HepG2 (cell line): Measurements from ENCODE around the gene SRP9. TPM values are rescaled to one million over a fixed set of nuclear protein-coding genes. Genes with fewer than 3 reads are reported as not detected.

Experiments used
- CREB3 ChIP-seq: sonication (generic); formaldehyde crosslinking; IDR thresholded peaks from 2 replicates; pipeline ENCODE4 v1.5.0; 2020; ENCODE audit warnings: missing genetic modification reagents
- HDAC1 ChIP-seq: sonication (generic); formaldehyde crosslinking; IDR thresholded peaks from 2 replicates; pipeline ENCODE4 v1.5.1; 2020; ENCODE audit warnings: mild to moderate bottlenecking, missing genetic modification reagents
- JARID2 ChIP-seq: sonication (generic); formaldehyde crosslinking; IDR thresholded peaks from 2 replicates; pipeline ENCODE4 v1.8.1; 2023; ENCODE audit warnings: missing genetic modification reagents, inconsistent platforms; ENCODE audit not compliant: insufficient replicate concordance
- MLX ChIP-seq: IDR thresholded peaks from 2 replicates; pipeline ENCODE4 v1.6.1; 2016
- MNT ChIP-seq: fragments of 450-650 bp; IDR thresholded peaks from 2 replicates; pipeline ENCODE4 v1.6.1; 2016
- NFYC ChIP-seq: IDR thresholded peaks from 2 replicates; pipeline ENCODE4 v1.6.1; 2016; ENCODE audit warnings: missing genetic modification reagents, missing compliant biosample characterization
- RARA ChIP-seq: IDR thresholded peaks from 2 replicates; pipeline ENCODE4 v1.6.1; 2016; ENCODE audit warnings: missing genetic modification reagents, missing compliant biosample characterization
- REPIN1 ChIP-seq: sonication (generic); formaldehyde crosslinking; IDR thresholded peaks from 2 replicates; pipeline ENCODE4 v1.8.0; 2022; ENCODE audit warnings: missing genetic modification reagents, low read depth, mild to moderate bottlenecking, borderline replicate concordance
- SAFB2 ChIP-seq: sonication (generic); formaldehyde crosslinking; IDR thresholded peaks from 2 replicates; pipeline ENCODE4 v1.5.1; 2020; ENCODE audit warnings: missing genetic modification reagents, low read depth, mild to moderate bottlenecking, borderline replicate concordance
- TEAD3 ChIP-seq: optimal IDR thresholded peaks from 2 replicates; pipeline ENCODE3; 2016; ENCODE audit warnings: borderline replicate concordance
- TFDP2 ChIP-seq: sonication (generic); formaldehyde crosslinking; IDR thresholded peaks from 2 replicates; pipeline ENCODE4 v1.4.0; 2020; ENCODE audit warnings: missing genetic modification reagents
- U2AF2 ChIP-seq: fragments of 200-400 bp; formaldehyde crosslinking; IDR thresholded peaks from 2 replicates; pipeline ENCODE4 v1.6.1; 2017; ENCODE audit warnings: low read depth, mild to moderate bottlenecking, low read length
- UBTF ChIP-seq: sonication (generic); formaldehyde crosslinking; IDR thresholded peaks from 2 replicates; pipeline ENCODE4 v1.4.0; 2020; ENCODE audit warnings: mild to moderate bottlenecking, missing genetic modification reagents
- ZBTB8A ChIP-seq: sonication (generic); formaldehyde crosslinking; IDR thresholded peaks from 2 replicates; pipeline ENCODE4 v1.4.0; 2020; ENCODE audit warnings: mild to moderate bottlenecking, low read depth, missing genetic modification reagents, borderline replicate concordance
- ZNF160 ChIP-seq: sonication (generic); formaldehyde crosslinking; IDR thresholded peaks from 2 replicates; pipeline ENCODE4 v1.8.0; 2022; ENCODE audit warnings: mild to moderate bottlenecking, inconsistent platforms, missing genetic modification reagents
- ZNF337 ChIP-seq: sonication (generic); formaldehyde crosslinking; IDR thresholded peaks from 2 replicates; pipeline ENCODE4 v1.5.1; 2020; ENCODE audit warnings: missing genetic modification reagents, low read depth, mild to moderate bottlenecking, borderline replicate concordance
- ZNF605 ChIP-seq: sonication (generic); formaldehyde crosslinking; IDR thresholded peaks from 2 replicates; pipeline ENCODE4 v1.8.0; 2022; ENCODE audit warnings: mild to moderate bottlenecking, missing genetic modification reagents
- ZNF674 ChIP-seq: sonication (generic); formaldehyde crosslinking; IDR thresholded peaks from 2 replicates; pipeline ENCODE4 v1.5.0; 2020; ENCODE audit warnings: low read depth, mild to moderate bottlenecking, missing genetic modification reagents
- polyA plus RNA-seq, 8 experiments: library from polyadenylated mRNA; depleted of rRNA in 3 of 8; stranded (reverse) in 7 of 8; unstranded in 1 of 8; fragments of >200 nt; fragmentation: Illumina TruSeq in 4 of 8; extraction: Trizol in 4 of 8; gene quantifications; 2 replicates each; pipeline versions ENCODE4 v1.2.1 to v1.2.3, GENCODE V29; 2011 to 2016; ENCODE audit warnings: low read depth in 4 of 8, missing spikeins in 1 of 8, mixed read lengths in 1 of 8; ENCODE audit not compliant: insufficient read depth in 1 of 8
- total RNA-seq, 5 experiments: library from RNA; depleted of rRNA; stranded (reverse); fragments of >200 nt; fragmentation: Illumina TruSeq; extraction: Trizol; gene quantifications; 2 replicates each; pipeline ENCODE4 v1.2.3, GENCODE V29; 2016; ENCODE audit warnings: low read depth in 1 of 5

SRP9 gene
- total and polyA plus RNA-seq, 2 of the 13 experiments (the other 11 are each of a cell fraction or from before 2014, with no cell fraction given): 251 to 307 TPM

GRCh38 chr1:225809842-225810578 lies 32.4 kb downstream of the SRP9 start, which contains the start of gene EPHX1 (continued):
- no peak for TF ChIP-seq ZBTB8A (CRISPR knock-in tag)
- no peak for TF ChIP-seq TFDP2 (CRISPR knock-in tag)
- TF ChIP-seq ZNF160 (CRISPR knock-in tag): no peak
- no peak for TF ChIP-seq JARID2
- peak; percentile 93 for TF ChIP-seq UBTF (CRISPR knock-in tag)
- TF ChIP-seq SAFB2: no peak
- 0 out of 2 replicates have a peak, but pooled peaks have one; percentile 53 for TF ChIP-seq ZNF674
- TF ChIP-seq MNT: no peak
- no peak for TF ChIP-seq ZNF337
- TF ChIP-seq RARA (CRISPR knock-in tag): 0 out of 2 replicates have a peak, but pooled peaks have one; percentile 10
- TF ChIP-seq ZNF605 (CRISPR knock-in tag): 0 out of 2 replicates have a peak, but pooled peaks have one; percentile 32
- no peak for TF ChIP-seq NFYC
- no peak for TF ChIP-seq U2AF2
- TF ChIP-seq MLX (CRISPR knock-in tag): no peak
- TF ChIP-seq CREB3 (CRISPR knock-in tag): no peak
- no peak for TF ChIP-seq REPIN1 (CRISPR knock-in tag)
- peak; percentile 41; the same call in 1 of the 2 replicates for TF ChIP-seq HDAC1
- TF ChIP-seq TEAD3 (CRISPR knock-in tag): no peak
